H54 (cell line): ENCODE data around the gene TNNI2.

Source experiments
- DNase-seq: peaks from one replicate; pipeline ENCODE4 v3.0.0; 2011; ENCODE audit warnings: low spot score, mixed read lengths; ENCODE audit not compliant: insufficient read length
- FAIRE-seq: peaks from 3 replicates; lab custom pipeline; 2011; peaks lifted over from hg19 to GRCh38; lab: Jason Lieb, UNC
- POLR2A ChIP-seq: IDR thresholded peaks from 2 replicates; pipeline ENCODE4 v1.6.1; 2011; ENCODE audit warnings: low read depth, mild to moderate bottlenecking, low read length

The TNNI2 gene

DNA sequence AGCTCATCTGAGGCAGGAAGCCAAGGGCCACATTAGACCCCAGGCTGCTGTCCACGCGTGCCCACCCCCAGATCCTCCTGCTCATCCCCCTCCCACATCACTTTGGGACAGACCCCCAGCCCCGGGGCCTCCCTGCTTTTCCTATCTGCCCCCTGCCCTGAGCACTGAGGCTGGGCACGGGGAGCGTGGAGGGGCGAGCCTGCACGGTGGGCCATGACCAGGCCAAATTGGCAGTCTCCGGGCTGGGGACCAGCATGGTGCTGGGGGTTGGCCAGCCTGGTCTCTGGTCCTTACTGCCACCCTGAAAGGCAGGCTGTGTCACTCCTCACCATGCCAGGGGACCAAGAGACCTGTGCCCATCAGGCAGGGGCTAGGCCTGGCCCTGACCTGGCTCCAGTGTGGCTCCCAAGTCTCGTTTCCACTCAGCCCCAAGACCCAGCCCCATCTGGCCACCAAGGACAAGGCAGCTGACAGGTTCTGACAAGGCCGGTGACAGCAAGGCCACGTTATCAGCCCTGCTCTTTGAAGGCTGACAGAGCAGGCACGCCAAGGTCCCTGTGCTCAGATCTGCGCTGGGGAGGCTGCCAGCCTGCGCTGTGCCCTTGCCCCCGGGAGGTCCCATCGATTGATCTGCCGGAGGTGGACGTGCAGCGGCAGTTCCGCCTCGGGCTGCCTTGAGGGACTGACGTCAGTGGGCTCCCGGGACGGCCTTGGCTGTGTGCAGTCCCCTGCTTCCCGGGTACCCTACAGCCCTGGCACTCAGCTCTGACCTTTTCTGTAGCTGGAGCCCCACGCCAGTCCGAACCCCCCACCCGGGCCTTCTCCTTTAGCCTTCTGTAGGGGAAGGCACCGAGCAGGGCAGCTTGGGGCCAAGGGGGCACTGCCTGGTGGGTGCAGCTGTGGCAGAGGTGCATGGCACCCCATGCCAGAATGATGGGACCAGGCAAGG lies 3.6 kb downstream of the TNNI2 start:
- no peak for TF ChIP-seq POLR2A
- no peak for DNase-seq
- FAIRE-seq, result no peak

DNA sequence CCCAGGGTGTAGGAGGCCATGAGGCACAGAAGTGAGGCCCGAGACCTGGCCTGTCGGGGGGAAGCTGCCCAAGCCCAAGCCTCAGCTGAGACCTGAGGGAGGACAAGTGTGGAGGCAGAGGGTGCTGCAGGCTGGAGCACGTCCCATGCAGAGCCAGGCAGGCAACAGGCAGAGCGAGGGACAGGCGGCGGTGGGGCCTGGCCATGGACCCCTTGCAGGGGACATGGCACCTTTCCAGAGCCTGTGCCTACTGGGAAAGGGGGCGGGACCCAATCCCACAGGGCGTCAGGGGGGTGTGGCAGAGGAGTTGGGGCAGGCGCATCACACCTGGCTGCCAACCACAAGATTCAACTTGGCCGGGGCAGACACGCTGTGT lies 4.3 kb downstream of the TNNI2 start:
- FAIRE-seq (no peak), DNase-seq (no peak)
- no peak for TF ChIP-seq POLR2A

DNA sequence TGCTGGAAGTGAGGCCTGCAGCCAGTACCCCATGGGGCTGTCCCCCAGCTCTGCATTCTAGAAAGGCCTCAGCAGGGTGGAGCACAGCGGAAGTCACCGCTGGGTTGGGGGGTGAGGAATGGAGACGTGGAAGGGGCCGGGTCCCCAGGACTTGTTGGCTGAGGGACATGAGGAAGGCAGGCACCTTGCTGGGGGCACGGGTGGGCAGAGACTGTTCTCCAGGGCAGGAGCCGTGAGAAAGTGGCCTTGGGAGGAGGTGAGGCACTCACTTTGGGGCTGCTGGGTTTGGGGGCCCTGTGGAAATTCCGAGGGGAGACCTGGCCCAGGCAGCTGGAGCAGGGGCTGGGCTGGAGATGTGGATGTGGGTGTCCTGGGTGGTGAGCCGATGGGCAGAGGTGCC lies 5.0 kb downstream of the TNNI2 start:
- FAIRE-seq (no peak), DNase-seq (no peak)
- no peak for TF ChIP-seq POLR2A

DNA sequence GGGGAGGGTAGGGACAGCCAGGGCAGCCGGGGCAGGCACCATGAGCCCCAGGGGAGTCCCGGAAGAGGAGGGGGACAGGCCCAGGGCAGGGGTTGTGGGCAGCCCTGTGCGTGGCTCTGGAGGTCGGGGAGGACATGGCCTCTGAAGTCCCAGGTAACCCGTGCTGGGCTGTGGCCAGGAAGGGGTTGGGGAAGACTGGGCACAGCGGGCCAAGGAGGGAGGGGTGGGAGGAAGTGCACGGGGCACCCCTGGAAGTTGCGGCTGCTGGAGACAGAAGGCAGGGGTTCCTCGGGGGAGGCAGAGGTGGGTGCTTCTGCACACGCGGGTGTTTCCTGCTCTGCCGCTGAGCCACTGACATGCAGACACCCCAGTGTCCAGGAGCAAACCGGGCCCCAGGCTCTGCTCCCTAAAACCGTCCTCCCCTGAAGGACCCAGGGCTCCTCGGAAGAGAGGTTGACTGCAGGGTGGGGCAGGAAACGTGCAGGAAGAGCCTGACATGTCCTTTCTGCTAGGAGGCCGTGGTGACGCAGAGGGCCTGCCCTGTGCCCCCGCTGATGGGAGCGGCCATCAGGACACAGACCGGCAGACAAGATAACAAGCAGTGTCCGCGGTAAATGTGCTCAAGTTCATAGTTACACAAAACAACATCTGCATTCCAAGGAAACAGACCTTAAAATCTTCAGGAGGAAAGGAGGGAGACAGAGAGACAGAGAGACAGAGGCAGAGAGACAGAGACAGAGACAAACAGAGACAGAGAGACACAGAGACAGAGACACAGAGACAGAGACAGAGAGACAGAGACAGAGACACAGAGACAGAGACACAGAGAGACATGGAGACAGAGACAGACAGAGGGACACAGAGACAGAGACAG lies 5.7 kb downstream of the TNNI2 start:
- DNase-seq (no peak), FAIRE-seq (no peak)
- TF ChIP-seq POLR2A, result no peak

DNA sequence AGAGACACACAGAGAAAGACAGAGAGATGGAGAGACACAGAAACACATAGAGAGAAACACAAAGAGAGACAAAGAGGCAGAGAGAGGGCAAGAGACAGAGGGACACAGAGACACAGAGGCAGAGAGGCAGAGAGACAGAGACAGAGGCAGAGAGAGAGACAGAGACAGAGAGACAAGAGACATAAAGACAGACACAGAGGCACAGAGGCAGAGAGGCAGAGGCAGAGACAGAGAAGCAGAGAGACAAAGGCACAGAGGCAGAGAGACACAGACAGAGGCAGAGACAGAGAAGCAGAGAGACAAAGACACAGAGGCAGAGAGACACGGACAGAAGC lies 6.3 kb downstream of the TNNI2 start:
- FAIRE-seq (no peak), DNase-seq (no peak)
- no peak for TF ChIP-seq POLR2A

DNA sequence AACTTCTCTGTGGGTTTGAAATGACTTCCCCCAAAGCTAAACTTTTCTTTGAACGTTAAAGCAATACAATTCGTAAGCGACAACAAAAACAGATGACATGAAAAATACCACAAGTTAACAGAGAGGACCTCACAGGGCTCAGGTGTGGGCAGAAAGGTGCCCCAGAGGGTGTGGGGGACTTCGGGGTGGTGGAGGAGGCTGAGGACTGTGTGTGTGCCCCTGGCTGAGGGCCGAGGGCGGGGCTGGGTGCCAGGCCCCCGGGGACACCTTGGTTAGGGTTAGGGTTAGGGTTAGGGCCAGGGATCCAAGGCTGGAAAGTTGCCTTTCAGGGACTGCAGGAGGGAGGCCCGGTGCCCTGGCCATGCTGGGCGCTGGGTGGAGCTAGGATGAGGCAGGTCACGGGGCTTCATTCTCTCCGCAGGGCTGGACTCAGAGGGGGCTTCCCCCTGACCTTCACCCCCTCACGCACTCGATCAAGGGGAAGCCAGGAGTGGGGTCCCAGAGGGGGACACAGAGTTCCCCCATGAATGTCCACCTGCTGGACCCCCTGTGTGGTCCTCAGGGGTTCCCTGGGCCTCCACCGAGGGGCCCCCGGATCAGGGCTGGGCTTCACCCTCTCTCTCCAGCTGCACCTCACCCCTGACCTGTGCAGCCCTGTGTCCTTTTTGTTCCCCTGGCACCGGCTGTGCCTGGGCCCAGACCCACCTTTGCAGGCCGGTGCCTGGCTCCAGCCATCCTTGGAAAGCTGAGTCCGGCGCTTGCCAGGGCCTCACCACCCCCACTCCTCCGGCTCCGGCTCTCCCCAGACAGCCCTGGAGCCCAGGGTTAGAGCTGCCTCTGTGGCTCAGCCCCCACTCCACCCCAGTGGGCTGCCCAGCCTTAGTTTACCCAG lies 7.0 kb downstream of the TNNI2 start:
- FAIRE-seq (no peak), DNase-seq (no peak)
- no peak for TF ChIP-seq POLR2A

DNA sequence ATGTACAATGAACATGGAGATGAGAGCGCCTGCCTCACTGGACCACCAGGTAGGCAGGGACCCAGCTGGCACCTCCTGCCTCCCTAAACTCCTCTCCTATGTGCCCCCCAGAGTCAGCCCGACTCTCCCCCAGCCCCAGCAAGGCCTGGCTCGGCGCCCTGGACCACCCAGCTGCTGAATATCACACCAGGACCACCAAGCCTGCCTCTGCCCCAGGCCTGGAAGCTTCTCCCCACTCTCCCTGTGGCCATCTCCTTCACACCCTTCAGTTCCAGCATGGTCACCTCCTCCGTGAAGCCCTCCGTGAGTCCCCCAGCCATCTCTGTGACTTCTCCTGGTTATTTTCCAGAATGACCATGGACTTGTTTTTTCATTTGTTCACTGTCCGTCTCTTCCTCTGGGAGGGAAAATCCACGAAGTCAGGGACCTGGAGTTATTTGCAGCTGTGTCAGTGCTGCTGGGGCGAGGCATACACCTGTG lies 7.7 kb downstream of the TNNI2 start:
- DNase-seq (no peak), FAIRE-seq (no peak)
- no peak for TF ChIP-seq POLR2A

DNA sequence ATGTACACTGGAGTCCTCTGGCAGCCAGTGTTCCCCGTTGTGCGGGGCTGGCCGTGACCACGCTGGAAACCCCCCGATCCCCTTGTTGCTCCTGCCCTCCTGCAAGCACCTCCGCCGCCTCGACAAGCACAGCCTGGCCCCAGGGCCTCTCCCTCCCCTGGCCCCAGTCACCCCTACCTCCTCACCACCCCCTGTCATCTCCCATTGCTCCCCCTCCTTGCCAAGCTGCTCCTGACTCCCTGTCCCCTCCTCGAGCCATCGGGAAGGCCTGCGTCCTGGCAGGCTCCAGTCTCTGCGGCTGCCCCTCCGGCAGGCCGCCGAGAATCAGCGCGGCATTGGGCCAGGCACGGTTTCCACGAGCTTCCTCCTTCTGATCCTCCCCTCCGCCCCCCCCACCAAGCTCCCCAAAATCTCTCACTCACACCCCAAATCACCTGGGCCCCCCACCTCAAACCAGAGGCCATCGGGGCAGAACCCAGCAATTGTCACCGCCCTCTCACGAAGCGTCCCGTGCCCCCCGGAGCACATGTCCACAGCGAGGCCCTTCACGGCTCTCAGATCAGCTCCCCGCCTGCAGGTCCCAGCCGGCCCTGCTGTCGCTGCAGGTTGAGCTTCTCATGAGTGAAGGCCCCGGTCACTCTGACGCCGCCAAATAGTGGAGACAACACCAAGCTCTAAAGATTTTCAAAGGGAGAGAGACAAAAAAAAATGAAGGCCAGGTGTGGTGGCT lies 8.4 kb downstream of the TNNI2 start:
- FAIRE-seq, result no peak
- DNase-seq, result no peak
- no peak for TF ChIP-seq POLR2A

DNA sequence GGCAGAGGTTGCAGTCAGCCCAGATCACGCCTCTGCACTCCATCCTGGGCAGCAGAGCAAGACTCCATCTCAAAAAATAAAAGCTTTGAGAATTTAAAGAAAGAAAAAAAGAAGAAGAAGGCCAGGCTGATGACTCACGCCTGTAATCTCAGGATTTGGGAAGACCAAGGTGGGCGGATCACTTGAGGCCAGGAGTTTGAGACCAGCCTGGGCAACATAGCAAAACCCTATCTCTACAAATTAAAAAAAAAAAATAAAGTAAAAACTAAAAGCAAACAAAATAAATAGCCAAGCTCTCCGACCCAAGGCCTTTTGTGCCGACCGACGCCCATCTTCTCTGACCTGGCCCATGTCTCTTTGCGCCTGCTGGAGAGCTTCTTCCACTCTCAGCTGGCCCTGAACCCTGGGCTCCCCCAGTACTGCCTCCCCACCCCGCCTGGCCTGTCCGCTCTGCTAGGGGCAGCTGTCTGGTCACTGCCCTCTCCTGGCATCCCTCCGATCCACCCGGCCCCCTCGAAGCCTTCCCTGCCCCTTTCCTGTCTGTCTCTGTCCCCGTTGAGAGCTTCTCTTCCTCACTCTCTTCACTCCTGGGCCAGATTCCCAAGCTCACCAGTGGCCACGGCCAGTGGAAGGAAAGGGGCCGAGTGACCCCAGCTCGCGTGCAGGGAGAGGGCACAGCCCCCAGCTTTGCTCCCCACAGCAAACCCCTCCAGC lies 9.3 kb downstream of the TNNI2 start:
- no peak for TF ChIP-seq POLR2A
- DNase-seq (no peak), FAIRE-seq (no peak)

DNA sequence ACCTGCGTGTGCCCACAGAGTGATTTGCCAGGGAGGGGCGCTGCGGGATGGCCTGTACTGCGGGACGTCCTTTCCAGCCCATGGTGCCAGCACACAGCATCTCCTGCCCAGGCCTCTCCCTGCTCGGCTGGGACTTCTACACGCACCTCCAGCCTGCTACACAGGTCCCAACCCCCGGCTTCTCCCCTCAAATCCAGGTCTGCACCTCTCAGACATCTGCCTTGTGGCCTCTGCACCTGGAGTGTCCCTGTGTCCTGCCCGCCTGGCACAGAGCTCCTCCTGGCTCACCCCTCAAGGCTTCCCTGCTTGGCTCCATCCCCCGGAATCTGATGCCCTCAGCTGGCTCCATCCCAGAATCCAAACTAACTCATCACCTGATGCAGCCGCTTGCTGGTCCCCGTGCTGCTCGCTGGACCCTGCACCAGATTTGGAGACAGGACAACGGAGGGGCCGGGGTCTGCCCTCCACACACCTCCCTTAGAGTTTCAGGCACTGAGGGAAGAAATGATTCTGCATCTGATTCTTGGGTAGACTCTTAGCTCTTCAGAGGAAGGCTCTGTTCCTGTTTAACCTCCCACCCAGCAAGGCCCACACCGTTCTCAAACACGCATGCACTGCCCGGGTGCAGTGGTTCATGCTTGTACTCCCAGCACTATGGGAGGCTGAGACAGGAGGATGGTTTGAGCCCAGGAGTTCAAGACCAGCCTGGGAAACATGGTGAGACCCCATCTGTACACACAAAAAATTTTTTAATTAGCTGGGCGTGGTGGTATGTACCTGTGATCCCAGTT lies 10.1 kb downstream of the TNNI2 start:
- TF ChIP-seq POLR2A, result no peak
- DNase-seq (no peak), FAIRE-seq (no peak)

DNA sequence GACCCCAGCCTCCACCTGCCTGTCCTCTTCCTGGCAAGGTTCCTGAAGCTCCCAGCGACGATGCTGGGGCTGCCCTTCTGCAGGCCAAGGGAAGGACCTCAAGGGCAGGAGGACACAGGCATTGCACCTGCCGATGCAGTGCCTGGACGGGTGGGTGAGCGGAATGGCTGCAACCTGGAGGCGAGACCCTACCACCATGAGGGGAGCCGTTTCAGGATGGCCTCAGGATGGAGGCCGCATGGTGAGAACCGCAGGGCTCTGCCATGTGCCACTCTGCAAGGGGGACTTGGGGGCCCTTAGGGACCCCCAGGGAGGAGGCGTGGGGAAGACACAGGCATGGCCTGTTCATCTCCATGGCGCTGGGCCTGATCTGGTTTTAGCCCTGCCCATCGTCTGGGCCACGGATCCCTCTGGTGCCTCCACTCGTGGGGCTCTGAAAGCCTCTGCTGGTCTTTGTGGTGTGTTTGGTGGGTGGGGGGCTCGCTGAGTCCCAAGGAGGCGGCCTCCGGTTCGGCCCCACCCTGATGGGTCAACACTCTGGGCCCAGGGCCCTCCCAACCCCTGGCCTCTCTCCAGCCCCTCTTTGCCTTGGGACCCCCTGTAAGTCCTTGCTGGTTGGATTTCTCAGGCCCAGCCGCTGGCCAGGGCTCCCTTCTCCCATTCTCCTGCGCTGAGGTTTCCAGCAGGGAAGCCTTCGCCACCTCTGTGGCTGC lies 12.8 kb downstream of the TNNI2 start:
- no peak for DNase-seq
- no peak for FAIRE-seq
- TF ChIP-seq POLR2A, result no peak
